Ammon's horn (tissue), 1 donor: ENCODE data around the gene NETO2.
"Not testable (repeated sequence)": the region's sequence is repeated elsewhere in the genome, so short reads cannot be mapped to it uniquely, and the experiment has no call there.

ENCODE experiments used
- DNase-seq: peaks from one replicate; pipeline ENCODE4 v3.0.0-alpha.2; 2016; ENCODE audit warnings: low spot score

The NETO2 gene

DNA sequence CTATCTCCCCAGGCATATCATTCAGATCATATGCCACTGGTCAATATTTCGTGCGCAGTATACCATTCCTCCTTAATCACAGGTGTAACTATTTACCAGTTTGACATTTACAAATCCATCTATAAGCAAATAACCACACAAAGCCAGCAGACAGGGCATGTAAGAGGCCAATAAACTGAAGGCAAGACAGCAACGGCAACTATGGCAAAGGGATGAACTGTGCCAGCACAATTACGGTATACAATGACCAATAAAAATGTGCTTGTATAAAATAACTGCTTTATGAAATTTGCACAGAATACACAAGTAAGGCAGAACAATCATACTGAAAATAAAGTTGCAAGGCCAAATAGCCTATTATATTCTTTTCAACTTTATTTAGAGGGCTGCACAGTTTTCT, 9.2 kb downstream of the NETO2 start:
- no peak for DNase-seq

DNA sequence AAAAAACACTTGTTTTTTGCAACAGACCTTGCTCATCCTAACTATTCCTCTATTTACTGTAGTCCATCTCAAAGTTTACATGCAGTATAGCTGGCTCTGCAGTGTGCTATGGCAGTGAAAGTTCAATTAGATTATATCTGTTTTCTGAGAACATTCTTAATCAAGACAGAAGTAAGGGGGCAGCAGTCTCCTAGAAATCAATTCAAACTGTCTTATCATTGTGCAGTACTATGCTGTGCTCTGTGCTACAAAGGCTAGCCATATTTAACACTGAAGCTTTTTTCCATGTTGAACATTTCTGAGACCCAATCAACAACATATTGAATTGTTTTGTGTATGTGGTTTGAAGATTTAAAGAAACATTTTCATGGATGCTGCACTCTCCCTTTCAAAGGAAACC, 11.4 kb downstream of the NETO2 start:
- DNase-seq: no peak

DNA sequence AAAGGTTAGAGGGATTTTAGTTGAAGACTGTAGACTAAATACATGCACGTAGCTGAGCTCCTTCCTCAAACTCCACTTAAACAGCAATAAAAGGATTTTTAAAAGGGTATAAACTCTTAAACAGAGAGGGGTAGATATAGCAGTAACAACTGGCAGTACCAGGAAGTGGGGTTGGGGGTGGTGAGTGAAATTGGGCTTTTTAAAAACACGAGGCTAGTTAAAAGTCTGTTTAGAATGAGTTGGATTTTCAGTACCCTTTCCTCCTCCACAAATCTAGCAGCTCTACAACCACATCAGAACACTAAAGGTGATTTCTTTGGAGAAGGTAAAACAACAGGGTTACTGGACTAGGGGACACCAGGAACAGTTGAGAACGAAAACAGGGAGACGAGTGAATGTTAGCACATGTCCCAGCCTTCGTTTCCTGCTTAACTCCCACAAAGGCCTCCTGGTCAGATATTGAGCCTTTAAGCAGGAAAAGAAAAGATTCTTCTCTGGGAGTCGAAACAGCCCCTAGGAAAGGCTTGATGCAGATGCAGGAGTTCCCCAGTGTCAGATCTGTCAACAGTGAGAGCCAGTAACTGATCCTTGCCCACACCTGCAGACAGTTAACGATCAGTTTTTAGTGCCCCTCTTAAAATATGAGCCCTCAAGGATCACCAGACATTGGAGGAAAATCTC, 13.8 kb downstream of the NETO2 start:
- no peak for DNase-seq

DNA sequence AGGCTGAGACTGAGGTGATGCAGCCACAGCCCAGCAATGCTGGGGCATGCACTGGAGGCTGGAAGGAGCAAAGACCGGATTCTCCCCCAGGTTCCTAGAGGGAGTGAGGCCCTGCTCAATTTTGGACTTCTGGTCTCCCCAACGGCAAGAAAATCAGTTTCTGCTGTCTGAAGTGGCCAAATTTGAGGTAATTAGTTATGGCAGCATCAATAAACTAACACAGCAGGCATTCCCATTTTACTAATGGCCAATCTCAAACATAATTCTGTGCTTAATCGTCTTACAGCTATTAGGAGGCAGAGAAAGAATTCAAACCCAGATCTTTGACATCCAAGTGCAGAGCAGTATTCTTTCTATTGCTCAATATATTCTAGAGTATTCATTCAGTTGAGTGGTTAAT, 16.2 kb downstream of the NETO2 start:
- DNase-seq: no peak

DNA sequence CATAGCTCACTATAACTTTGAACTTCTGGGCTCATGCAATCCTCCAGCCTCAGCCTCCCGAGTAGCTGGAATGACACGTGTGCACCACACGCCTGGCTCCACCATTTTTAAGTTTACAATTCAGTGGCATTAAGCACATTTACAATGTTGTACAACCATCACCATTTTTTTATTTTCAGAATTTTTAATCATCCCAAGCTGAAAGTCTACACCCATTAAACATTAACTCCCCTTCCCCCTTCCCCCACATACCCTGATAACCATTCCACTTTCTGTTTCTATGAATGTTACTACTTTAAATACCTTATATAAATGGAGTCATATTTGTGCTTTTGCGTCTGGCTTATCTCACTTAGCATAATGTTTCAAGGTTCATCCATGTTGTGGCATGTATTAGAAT, 18.0 kb downstream of the NETO2 start:
- no peak for DNase-seq

DNA sequence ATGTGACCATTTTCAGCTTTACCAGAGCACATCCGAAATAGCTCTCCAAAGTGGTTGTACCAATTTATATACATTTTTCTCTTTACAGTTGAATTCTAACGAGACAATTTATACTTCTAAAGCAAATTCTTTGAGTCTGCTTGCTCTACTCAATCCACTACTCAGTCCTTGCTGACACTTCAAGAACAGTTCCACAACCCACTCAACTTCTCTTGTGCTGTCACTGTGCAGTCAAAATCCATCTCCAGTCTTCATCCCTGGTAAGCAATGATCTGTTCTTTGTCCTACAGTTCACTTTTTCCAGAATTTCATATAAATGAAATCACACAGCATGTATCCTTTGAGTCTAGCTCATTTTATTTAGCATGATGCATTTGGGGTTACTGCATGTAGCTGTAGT, 30.6 kb downstream of the NETO2 start:
- DNase-seq: no peak

DNA sequence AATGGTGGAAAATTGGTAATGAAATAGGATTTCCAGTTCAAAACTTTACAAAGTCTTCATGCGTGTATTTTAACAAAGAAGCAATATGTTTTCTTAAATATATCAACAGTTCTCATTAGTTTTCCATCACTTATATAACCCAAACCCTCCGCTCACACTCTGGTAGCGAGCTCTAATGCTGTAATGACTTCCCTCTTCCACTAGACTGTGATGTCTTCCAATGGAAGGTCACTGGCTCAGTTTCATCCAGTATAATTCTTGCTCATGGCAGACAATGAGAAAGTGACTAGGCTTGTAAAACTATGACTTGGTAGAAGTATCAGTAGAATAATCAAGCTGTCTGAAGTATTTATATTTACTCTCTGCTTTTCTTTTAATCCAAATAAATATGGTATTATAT, 32.8 kb downstream of the NETO2 start:
- no peak for DNase-seq

DNA sequence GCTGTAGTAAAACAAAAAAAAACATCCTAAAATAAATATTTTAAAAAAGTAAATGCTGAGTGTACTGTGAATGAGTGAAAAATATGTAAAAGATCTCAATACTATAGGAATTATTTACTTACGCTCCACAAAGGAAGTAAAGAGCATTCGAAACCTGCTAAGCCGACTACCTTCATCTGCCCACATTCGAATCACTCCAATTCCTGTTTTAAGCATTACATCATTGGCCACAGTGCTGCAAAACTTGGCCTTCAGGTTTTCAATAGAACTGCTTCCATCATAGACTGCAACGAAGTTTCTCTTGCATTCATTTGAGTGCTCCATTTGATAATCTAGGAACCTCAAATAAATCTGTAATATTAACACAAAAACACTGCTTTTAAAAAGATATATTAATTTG, 34.4 kb downstream of the NETO2 start:
- DNase-seq: no peak

DNA sequence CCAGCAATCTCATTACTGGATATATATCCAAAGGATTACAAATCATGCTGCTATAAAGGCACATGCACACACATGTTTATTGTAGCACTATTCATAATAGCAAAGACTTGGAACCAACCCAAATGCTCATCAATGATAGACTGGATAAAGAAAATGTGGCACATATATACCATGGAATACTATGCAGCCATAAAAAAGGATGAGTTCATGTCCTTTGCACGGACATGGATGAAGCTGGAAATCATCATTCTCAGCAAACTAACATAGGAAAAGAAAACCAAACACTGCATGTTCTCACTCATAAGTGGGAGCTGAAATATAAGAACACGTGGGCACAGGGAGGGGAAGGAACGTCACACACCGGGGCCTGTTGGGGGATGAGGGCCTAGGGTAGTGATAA, 40.8 kb downstream of the NETO2 start:
- not testable (repeated sequence) for DNase-seq

DNA sequence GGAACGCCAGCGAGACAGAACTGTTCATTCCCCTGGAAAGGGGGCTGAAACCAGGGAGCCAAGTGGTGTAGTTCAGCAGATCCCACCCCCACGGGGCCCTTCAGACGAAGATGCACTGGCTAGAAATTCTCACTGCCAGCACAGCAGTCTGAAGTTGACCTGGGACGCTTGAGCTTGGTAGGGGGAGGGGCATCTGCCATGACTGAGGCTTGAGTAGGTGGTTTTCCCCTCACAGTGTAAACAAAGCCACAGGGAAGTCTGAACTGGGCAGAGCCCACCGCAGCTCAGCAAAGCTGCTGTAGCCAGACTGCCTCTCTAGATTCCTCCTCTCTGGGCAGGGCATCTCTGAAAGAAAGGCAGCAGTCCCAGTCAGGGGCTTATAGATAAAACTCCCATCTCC, 46.6 kb downstream of the NETO2 start:
- not testable (repeated sequence) for DNase-seq

DNA sequence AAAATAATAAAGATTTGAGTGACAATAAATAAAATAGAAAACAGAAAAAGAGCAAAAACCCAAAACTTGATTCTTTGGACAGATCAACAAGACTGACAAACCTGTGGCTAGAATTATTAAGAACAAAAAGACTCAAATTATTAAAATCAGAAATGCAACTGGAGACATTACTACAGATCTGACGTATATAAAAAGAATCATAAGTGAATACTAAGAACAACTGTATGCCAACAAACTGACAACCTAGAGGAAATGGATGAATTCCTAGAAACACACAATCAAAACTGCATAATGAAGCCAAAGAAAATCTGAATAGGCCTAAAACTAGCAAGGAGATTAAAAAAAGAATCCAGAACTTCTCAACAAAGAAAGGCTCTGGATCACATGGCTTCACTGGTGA, 47.4 kb downstream of the NETO2 start:
- DNase-seq: no peak

DNA sequence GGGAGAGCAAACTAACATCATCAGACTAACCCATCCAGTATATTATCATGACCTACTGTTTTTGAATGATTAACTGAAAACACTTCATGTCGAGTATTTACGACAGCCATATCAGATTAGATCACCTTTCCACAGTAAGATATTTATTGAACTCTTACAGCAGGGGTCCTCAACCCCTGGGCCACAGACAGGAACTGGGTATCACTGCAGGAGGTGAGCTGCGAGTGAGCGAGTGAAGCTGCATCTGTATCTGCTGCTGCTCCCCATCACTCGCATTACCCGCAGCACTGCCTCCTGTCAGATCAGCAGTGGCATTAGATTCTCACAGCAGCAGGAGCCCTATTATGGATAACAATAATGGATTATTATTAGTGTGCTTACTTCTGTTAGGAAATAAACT, 59.5 kb downstream of the NETO2 start:
- no peak for DNase-seq

DNA sequence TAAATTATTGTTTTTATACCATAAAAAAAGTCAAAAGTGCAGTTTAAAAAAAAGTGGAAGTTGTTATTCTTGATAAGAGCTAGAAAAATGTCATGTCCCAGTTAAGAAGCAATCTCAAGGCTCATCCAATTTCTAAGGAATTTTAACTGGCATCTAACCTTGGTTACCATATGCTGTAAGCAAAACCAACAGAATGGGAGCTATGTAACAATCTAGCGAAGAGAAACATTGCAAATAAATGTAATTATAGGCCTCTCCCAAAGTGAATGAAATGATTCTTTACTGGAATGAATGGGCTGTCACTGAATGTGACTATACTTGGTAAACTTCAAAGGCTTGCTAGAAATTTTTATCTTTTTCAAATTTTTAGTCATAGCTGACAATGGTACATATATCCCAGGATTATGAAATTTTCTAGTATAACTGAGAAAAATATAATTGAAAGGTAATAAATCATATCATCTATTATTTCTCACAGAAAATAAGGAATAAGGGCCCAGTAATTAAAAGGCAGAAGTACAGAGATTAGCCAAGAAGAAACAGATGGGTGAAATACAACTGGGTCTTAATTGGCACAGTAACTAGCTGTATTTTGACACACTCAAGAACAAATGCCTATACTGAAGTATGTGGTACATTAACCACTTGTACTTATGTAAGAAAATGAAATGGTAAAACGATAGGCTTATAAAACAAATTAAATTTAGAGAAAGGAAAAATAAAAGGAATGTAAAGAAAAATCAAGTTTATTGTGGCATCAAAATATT, 61.5 kb downstream of the NETO2 start:
- no peak for DNase-seq

DNA sequence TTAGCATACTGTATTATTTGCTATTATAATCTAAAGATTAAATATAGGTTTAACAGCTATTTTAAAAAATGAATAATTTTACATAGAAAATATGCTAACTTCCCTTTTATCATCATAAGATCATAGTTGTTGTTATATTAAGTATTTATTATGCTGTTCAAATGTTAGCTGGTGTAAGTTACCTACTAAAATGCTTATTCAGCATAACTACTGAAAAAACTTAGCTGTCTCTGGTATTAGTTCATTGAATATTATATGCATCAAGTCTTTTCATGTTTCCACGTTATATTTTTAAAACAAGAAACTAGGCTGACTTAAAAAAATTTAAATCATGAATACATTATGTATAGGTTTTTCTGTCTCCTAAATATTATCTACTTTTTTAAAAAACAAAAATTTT, 62.6 kb downstream of the NETO2 start:
- no peak for DNase-seq

DNA sequence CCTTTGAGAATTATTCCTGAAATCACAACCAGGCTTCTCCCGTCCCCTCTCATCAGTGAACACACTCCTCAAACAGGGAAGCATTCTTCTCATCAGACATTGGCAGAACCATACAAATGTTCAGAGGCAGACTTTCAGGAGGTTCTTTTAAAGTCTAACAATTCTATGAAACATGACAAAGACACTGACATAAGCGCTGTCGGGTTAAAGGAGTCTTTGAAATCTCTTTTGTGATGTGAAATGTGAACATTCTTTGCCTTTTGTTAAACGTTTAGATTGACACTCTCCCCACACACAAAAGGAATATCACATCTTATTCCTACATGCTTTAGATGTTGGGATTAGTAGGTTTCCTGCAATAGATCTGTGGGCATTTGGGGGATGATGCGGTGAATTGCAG, 63.9 kb downstream of the NETO2 start:
- DNase-seq: no peak

DNA sequence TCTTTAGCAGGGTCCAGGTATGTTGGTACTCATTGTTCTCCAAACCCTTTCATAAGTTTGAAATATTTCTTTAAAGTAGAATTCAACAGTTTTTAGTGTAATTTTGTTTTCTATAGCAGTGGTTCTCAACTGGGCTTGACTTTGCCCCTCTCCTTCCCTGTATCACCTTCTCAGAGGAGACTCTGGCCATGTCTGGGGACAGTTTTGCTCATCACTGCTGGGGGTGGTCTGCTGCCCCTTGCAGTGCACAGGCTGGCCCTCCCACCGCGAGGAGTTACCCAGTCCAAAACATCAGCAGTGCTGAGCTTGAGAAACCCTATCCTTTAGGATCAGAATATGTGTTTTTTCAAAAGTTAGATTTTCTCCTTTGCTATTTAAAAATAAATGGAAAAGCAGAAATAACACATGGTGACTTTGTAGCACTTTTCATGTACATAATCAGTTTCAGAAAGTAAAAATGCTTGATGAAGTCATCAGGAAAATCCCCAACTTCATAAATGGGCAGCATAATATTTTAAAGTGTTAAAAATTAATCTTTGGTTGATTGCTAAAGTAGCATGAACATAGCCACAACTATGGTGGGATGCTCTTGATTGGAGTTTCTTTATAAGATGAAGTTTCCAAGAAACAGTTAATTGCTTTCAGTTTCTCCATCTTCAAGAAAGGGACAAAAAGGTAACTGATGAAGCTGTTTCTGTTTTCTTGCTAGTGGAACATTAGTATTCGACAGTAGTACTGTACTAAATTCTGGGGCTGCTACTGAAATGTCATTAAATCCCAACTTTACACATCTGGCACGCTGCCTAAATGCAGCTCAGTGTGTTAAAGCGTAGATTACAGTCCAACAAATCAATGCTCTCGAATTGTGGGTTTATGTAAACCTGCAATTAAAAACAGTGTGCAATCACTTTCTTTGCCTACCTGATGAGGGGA, 70.3 kb downstream of the NETO2 start:
- DNase-seq: no peak

DNA sequence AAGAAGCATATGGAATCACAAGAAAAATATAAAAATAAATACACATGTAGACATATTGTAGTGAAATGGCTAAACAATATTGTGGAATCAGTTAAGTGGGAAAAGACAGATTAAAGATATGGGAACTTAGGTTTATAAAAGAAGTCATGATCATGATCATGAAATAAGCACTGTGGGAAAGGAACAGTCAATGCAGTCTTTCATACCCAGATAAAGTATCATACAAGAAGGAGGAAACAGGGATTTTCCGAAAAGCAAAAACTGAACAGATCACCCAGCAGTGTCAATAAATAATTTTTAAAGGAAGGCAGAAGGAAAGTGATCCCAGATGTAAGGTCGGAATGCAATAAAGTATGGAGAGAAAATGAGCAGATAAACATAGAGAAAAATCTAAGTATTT, 71.6 kb downstream of the NETO2 start:
- no peak for DNase-seq

DNA sequence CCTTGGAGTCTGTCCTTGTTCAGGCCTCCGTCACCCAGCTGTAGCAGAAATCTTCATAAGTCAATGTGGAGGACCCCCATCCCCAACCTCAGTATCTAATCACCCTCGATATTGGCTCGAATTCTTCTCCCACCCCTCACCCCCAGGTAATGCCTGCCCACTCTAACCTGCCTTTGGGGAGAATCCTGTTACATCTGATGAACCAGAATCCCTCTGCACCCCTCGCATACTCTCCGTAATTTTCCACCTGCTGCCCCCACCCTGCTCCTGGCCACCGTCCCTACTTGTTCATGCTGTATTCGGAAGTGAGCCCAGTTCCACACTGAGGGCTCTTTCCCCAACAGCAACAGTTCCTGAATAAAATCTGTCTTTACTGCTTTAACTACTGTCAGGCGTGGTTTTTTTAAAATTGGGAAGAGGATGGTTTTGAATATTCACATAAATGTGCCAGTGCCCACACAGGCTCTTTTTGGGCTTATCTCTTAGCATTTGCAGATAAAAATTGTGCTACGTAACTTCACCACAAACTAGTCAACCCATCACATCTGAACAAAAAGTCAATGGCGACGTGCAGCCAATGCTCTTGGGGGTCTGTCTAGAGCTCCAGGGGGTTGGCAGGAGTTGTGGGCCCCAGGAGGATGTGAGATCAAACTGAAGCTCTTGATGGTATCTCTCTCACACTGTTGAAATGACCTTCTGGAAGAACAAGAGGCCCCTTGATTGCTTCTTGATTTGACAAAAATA, 73.7 kb downstream of the NETO2 start:
- no peak for DNase-seq

DNA sequence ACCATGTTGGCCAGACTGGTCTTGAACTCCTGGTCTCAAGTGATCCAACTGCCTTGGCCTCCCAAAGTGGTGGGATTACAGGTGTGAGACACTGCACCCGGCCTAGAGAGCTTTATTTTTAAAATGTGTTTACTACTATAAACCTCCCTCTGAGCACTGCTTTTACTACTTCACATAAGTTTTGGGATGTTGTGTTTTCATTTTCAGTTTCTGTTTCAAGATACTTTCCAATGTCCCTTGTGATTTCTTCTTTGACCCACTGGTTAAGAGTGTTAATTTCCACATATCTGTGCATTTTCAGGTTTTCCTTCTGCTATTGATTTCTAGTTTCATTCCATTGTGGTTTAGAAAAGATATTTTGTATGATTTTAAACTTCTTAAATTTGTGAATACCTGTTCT, 74.4 kb downstream of the NETO2 start:
- no peak for DNase-seq

DNA sequence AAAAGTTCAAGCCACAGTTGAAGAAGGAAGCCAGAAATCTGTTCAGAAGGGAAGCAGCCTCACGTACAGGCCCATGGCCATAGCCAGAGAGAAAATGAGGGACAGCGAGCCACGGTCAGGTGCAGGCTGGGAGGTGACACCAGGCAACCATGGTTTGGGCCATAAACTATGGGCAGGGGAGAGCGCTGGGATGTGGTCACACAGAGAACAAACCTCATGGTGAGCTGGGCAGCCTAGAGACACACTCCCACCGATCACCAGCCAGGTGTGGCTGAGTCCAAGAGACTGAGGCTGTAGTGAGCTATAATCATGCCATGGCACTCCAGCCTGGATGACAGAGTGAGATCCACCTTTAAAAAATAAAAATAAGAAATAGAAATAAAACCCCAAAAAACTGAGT, 76.5 kb downstream of the NETO2 start:
- no peak for DNase-seq

DNA sequence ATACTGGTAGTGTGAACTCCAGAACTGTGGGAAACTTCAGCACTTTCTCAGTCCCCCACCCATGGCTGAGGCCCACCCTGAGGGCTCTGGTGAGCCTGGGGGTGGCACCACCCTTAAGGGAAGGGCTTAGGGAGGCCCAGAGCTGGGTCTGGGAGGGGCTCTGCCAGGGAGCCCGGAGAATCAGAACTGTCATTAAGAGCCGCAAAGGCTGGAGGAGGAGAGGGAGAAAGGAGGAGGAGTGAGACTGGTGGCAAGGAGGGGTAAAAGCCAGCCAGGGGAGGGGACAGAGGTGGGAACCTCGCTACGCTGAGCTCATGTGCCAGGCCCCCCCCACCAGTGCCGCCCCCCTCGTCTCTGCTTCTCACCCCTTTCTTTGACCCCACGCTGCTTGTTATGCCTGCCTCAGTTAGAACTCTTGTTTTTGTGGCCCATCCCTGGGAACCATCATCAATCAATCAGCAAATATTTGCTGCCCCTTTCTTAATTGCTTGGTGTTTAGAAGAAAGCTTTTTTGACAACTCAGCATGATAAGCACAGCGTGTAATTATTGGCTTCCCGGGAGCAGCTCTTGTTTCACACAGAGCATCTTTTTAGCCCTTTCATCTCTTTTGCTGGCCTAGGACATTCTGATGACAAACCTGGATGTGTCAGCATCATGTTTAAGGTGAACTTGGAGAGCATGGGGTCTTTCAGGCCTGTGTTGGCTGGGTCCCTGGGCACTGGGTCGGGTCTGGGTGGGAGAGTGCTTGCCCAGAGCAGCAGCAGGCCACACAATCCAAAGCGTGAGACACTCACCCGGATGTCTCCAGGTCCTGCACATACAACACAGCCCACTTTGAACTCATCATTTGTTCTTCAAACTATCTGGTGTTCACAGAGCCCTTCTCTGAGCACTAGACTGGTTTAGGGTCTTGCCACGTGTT, 77.7 kb downstream of the NETO2 start:
- DNase-seq: no peak
